H9 (cell line): ENCODE results near the gene VCAN. TPM values are rescaled to one million over a fixed set of nuclear protein-coding genes. Genes with fewer than 3 reads are reported as not detected.

Experiments used
- DNase-seq: peaks from one replicate; pipeline ENCODE4 v3.0.0-alpha.2; 2017
- H2AFZ ChIP-seq: one replicate; pipeline ENCODE4 v1.6.1; 2013; ENCODE audit warnings: mild to moderate bottlenecking, low read length, control low read depth, moderate library complexity
- H2AK5ac ChIP-seq: 2 replicates; pipeline ENCODE4 v1.6.1; 2013; ENCODE audit warnings: low read length, control low read depth, mixed read lengths; ENCODE audit not compliant: insufficient read length
- H2BK120ac ChIP-seq: one replicate; pipeline ENCODE4 v1.6.1; 2013; ENCODE audit warnings: low read depth, mild to moderate bottlenecking, low read length, control low read depth, inconsistent platforms; ENCODE audit not compliant: poor library complexity, severe bottlenecking
- H2BK12ac ChIP-seq: 2 replicates; pipeline ENCODE4 v1.6.1; 2013; ENCODE audit warnings: low read length, control low read depth, mixed read lengths, low read depth; ENCODE audit not compliant: insufficient read length
- H2BK15ac ChIP-seq: 2 replicates; pipeline ENCODE4 v1.6.1; 2013; ENCODE audit warnings: low read depth, low read length, control low read depth
- H2BK20ac ChIP-seq: one replicate; pipeline ENCODE4 v1.6.1; 2013; ENCODE audit warnings: low read depth, mild to moderate bottlenecking, low read length, control low read depth, inconsistent platforms; ENCODE audit not compliant: poor library complexity, severe bottlenecking
- H2BK5ac ChIP-seq: 2 replicates; pipeline ENCODE4 v1.6.1; 2013; ENCODE audit warnings: low read length, control low read depth, mixed read lengths; ENCODE audit not compliant: insufficient read length
- H3K14ac ChIP-seq: 2 replicates; pipeline ENCODE4 v1.6.1; 2013; ENCODE audit warnings: low read length, control low read depth; ENCODE audit not compliant: insufficient read depth
- H3K18ac ChIP-seq: 2 replicates; pipeline ENCODE4 v1.6.1; 2013; ENCODE audit warnings: low read depth, mild to moderate bottlenecking, mixed read lengths, low read length, control low read depth; ENCODE audit not compliant: insufficient read length
- H3K23ac ChIP-seq: 2 replicates; pipeline ENCODE4 v1.6.1; 2013; ENCODE audit warnings: low read length, control low read depth, mixed read lengths, low read depth; ENCODE audit not compliant: insufficient read length
- H3K23me2 ChIP-seq: 2 replicates; pipeline ENCODE4 v1.6.1; 2013; ENCODE audit warnings: low read depth, mild to moderate bottlenecking, mixed read lengths, low read length, control low read depth; ENCODE audit not compliant: insufficient read length, poor library complexity, severe bottlenecking
- H3K27ac ChIP-seq: 2 replicates; pipeline ENCODE4 v1.5.1; 2013; ENCODE audit warnings: low read length, control low read depth, mixed read lengths, low read depth; ENCODE audit not compliant: insufficient read length
- H3K27me3 ChIP-seq: 2 replicates; pipeline ENCODE4 v1.6.1; 2013; ENCODE audit warnings: low read length, control low read depth, inconsistent platforms; ENCODE audit not compliant: insufficient read depth
- H3K4ac ChIP-seq: 2 replicates; pipeline ENCODE4 v1.6.1; 2013; ENCODE audit warnings: low read depth, mild to moderate bottlenecking, control low read depth, inconsistent platforms, low read length, moderate library complexity
- H3K4me1 ChIP-seq: 2 replicates; pipeline ENCODE4 v1.6.1; 2013; ENCODE audit warnings: low read length, control low read depth, inconsistent platforms; ENCODE audit not compliant: insufficient read depth
- H3K4me2 ChIP-seq: 2 replicates; pipeline ENCODE4 v1.6.1; 2013; ENCODE audit warnings: low read length, control low read depth, mixed read lengths; ENCODE audit not compliant: insufficient read length, insufficient read depth
- H3K56ac ChIP-seq: 2 replicates; pipeline ENCODE4 v1.6.1; 2013; ENCODE audit warnings: low read depth, mild to moderate bottlenecking, mixed read lengths, low read length, control low read depth; ENCODE audit not compliant: insufficient read length
- H3K79me1 ChIP-seq: 2 replicates; pipeline ENCODE4 v1.6.1; 2013; ENCODE audit warnings: low read depth, mild to moderate bottlenecking, moderate library complexity, low read length, control low read depth, inconsistent platforms; ENCODE audit not compliant: insufficient read depth, poor library complexity, severe bottlenecking
- H3K79me2 ChIP-seq: 2 replicates; pipeline ENCODE4 v1.6.1; 2013; ENCODE audit warnings: low read length, control low read depth, inconsistent platforms; ENCODE audit not compliant: insufficient read depth
- H3K9ac ChIP-seq: 2 replicates; pipeline ENCODE4 v1.6.1; 2013; ENCODE audit warnings: low read length, control low read depth, mixed read lengths; ENCODE audit not compliant: insufficient read length; ENCODE audit errors: extremely low read depth
- H3K9me3 ChIP-seq: one replicate; pipeline ENCODE4 v1.6.1; 2013; ENCODE audit warnings: low read depth, low read length, inconsistent platforms; ENCODE audit not compliant: control insufficient read depth
- H3T11ph ChIP-seq: one replicate; pipeline ENCODE4 v1.6.1; 2013; ENCODE audit warnings: mild to moderate bottlenecking, low read length, control low read depth, inconsistent platforms
- H4K20me1 ChIP-seq: one replicate; pipeline ENCODE4 v1.6.1; 2013; ENCODE audit not compliant: control insufficient read depth, insufficient read length, insufficient read depth
- H4K5ac ChIP-seq: 2 replicates; pipeline ENCODE4 v1.6.1; 2013; ENCODE audit warnings: low read depth, mild to moderate bottlenecking, mixed read lengths, low read length, control low read depth; ENCODE audit not compliant: insufficient read length
- H4K8ac ChIP-seq: replicated peaks from 2 replicates; pipeline ENCODE4 v1.6.1; 2013; ENCODE audit warnings: low read length, control low read depth, mixed read lengths, low read depth; ENCODE audit not compliant: insufficient read length
- H4K91ac ChIP-seq: 2 replicates; pipeline ENCODE4 v1.6.1; 2013; ENCODE audit warnings: low read depth, mild to moderate bottlenecking, moderate library complexity, mixed read lengths, low read length, control low read depth; ENCODE audit not compliant: insufficient read length
- H3K27ac Mint-ChIP-seq, 3 experiments: 2 replicates in 2 of 3; 3 replicates in 1 of 3; pipeline ENCODE4 v1.8.0; 2020 to 2021; ENCODE audit warnings: mixed read lengths in 3 of 3, mild to moderate bottlenecking in 1 of 3, moderate library complexity in 1 of 3
- H3K27me3 Mint-ChIP-seq: 2 replicates; pipeline ENCODE4 v1.8.0; 2021; ENCODE audit warnings: low read depth, mild to moderate bottlenecking, moderate library complexity, mixed read lengths
- H3K36me3 Mint-ChIP-seq, 3 experiments: 2 replicates in 2 of 3; 3 replicates in 1 of 3; pipeline ENCODE4 v1.8.0; 2020 to 2021; ENCODE audit warnings: low read depth in 3 of 3, mixed read lengths in 3 of 3; ENCODE audit not compliant: insufficient read depth in 1 of 3
- H3K4me1 Mint-ChIP-seq, 2 experiments: 2 replicates each; pipeline ENCODE4 v1.8.0; 2020; ENCODE audit warnings: mixed read lengths in 2 of 2
- H3K4me3 Mint-ChIP-seq, 2 experiments: 2 replicates in 1 of 2; 3 replicates in 1 of 2; pipeline ENCODE4 v1.8.0; 2020 to 2021; ENCODE audit warnings: mild to moderate bottlenecking in 2 of 2, mixed read lengths in 2 of 2, moderate library complexity in 1 of 2
- H3K9me3 Mint-ChIP-seq, 2 experiments: 2 replicates in 1 of 2; 3 replicates in 1 of 2; pipeline ENCODE4 v1.8.0; 2020; ENCODE audit warnings: mild to moderate bottlenecking in 2 of 2, mixed read lengths in 2 of 2, moderate library complexity in 1 of 2
- CTCF ChIP-seq: fragments of 200-600 bp; sonication (generic); conservative IDR thresholded peaks from 3 replicates; pipeline ENCODE4 v1.8.0; 2021; ENCODE audit warnings: antibody characterized with exemption, mild to moderate bottlenecking
- WGBS: extraction: QIAGEN DNeasy Blood & Tissue Kit; methylation state at CpG from one replicate; pipeline ENCODE4 v1.1.7; 2013; ENCODE audit warnings: missing lambda C conversion rate, low lambda C conversion rate, mixed read lengths; ENCODE audit not compliant: insufficient read length; ENCODE audit errors: extremely low coverage; 5-methylcytosine and 5-hydroxymethylcytosine counted together
- total RNA-seq: library from RNA; stranded (reverse); gene quantifications from 2 replicates; pipeline ENCODE4 v1.2.1, GENCODE V29; 2021

The VCAN gene
- total RNA-seq, 1 experiment from 2014 or later: 278 TPM

- H3K36me3 Mint-ChIP-seq: peaks cover 34 to 78% (median 61%) of the 10 kb centered on the region in 3 experiments; a peak in 6 of 7 replicates
- Histone ChIP-seq H2BK15ac (no peak overlapping the region), H4K20me1 (no peaks in the 10 kb centered on the region), H4K5ac (no peak overlapping the region), H2BK12ac (no peak overlapping the region), H3K18ac (no peak overlapping the region), H2AK5ac (no peak overlapping the region), H2BK5ac (no peak overlapping the region), H3K9ac (no peak overlapping the region), H4K8ac (no peak overlapping the region), H3K27me3 (no peaks in the 10 kb centered on the region), H2BK20ac (no peak overlapping the region), H3K79me1 (no peaks in the 10 kb centered on the region), H3K4me2 (no peak overlapping the region), H3K4ac (no peak overlapping the region), H3K9me3 (no peaks in the 10 kb centered on the region), H3K79me2 (no peaks in the 10 kb centered on the region), H3K4me1 (no peaks in the 10 kb centered on the region), H3T11ph (no peak overlapping the region), H2AFZ (no peak overlapping the region), H3K27ac (no peak overlapping the region), H3K23ac (no peak overlapping the region), H3K56ac (no peak overlapping the region), H2BK120ac (no peak overlapping the region), H3K14ac (no peak overlapping the region), H4K91ac (no peak overlapping the region), H3K23me2 (no peaks in the 10 kb centered on the region)
- DNase-seq: no peak
- no peaks in the 10 kb centered on the region for H3K27me3 Mint-ChIP-seq
- no CpG with 5 or more reads among the region's 2 CpGs for WGBS
- no peak overlapping the region for H3K4me3 Mint-ChIP-seq
- no peaks in the 10 kb centered on the region; a peak in 1 of 4 replicates for H3K4me1 Mint-ChIP-seq
- H3K27ac Mint-ChIP-seq: 0 out of 7 replicates have a peak overlapping the region, but pooled peaks of 1 of the 3 experiments have one; percentile 29
- no peak for TF ChIP-seq CTCF
- H3K9me3 Mint-ChIP-seq: no peaks in the 10 kb centered on the region
Observed at GRCh38 chr5:83516377-83516776, 44.8 kb downstream of the VCAN start.
